ENCODE measurements around the gene SNX32. TPM values are rescaled to one million over a fixed set of nuclear protein-coding genes. Genes with fewer than 3 reads are reported as not detected.

SNX32 gene
- total RNA-seq, 1 experiment from 2014 or later, result not detected

DNA sequence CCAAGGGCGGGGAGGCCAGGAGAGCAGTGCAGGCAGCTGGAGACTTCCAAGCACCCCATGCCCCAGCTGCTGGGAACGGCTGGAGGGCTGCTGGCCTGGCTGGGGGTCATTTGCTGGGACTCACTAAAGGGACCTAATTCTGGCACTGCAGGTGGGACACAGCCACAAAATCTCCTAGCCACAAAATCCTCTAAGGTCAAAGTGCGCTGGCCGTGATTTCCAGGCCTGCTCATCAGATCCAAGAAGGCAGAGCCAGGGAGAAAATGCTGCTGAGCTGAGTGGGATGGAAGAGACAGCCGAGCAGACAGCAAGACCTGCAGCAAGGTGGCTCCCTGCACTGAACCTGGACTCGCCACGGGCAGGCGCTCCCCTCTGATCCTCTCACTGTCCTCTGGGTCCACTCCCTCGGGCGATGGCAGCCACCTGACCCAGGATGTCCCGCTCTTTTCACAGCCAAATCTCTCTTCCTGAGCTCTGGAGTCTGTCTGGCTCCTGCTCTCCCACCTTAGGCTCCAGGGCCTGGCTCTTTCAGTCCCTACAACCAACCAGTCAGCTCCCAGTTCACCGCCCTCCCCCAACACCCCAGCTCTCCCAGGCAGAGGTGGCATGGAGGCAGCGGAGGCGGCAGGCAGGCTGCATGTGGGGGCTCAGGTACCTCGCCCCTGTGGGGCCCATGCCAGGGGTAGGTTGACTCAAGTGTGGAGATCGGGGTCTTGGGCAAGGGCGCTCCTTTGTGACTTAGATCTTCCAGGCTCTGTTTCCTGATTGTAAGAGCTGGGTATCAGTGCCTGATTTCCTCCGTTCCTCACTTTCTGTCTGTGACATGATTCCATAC lies 32.4 kb upstream of the SNX32 start:
- Histone ChIP-seq H3K9ac (ENCODE audit: low read length) (no peak overlapping the region), H3K27ac (ENCODE audit: low read depth, low read length) (no peak overlapping the region), H3K79me2 (ENCODE audit: insufficient read depth, low read length) (no peaks in the 10 kb centered on the region), H3K9me2 (ENCODE audit: insufficient read depth) (no peaks in the 10 kb centered on the region), H3K27me3 (ENCODE audit: insufficient read depth, low read length) (no peaks in the 10 kb centered on the region), H3K4me1 (ENCODE audit: control insufficient read depth in 1 of 2, insufficient read depth in 2 of 2, low read length in 2 of 2) (peaks cover 0 to 3% of the 10 kb centered on the region in 2 experiments; a peak in 1 of 4 replicates), H3K4me2 (ENCODE audit: low read length) (no peak overlapping the region), H2AFZ (ENCODE audit: low read depth, low read length, poor library complexity, severe bottlenecking) (no peak overlapping the region), H3K9me3 (ENCODE audit: control insufficient read depth in 1 of 2, insufficient read depth in 1 of 2, low read depth in 1 of 2, low read length in 2 of 2) (no peaks in the 10 kb centered on the region), H3K4me3 (replicated peaks in 1 of 2; ENCODE audit: low read depth in 1 of 2, low read length in 2 of 2) (no peak overlapping the region), H3K36me3 (ENCODE audit: control insufficient read depth in 1 of 2, insufficient read depth in 2 of 2, low read length in 2 of 2) (peaks cover 0 to under 1% of the 10 kb centered on the region in 2 experiments; a peak in 1 of 4 replicates), H4K20me1 (ENCODE audit: insufficient read depth) (no peaks in the 10 kb centered on the region)
- no TSS peak for BruUV-seq (replicated peaks)
- DNase-seq (ENCODE audit: low read depth, low spot score), result no peak
- CTCF ChIA-PET, result interaction anchor here (1.3 to 2.2 kb wide), 2 partner anchors 11 to 21 kb away, joined by 5 read pairs; no protein-coding TSS in a partner anchor
- RAD21 ChIA-PET (ENCODE audit: low non-redundant PET in 1 of 2, low total read pairs in 2 of 2, uncharacterized antibody in 2 of 2, unreplicated experiment in 2 of 2), result no interaction called here
- no peak for TF ChIP-seq ZNF274 (IDR thresholded peaks at IDR 0.05; ENCODE audit: low read depth, low read length)
- TF ChIP-seq ELF1 (IDR thresholded peaks at IDR 0.05; ENCODE audit: borderline replicate concordance, low read depth), result no peak
- no peak for TF ChIP-seq SRF (IDR thresholded peaks at IDR 0.05; ENCODE audit: low read depth)
- TF ChIP-seq CTCF (IDR thresholded peaks at IDR 0.05 in 2 of 3, conservative IDR thresholded peaks at IDR 0.05 in 1 of 3; ENCODE audit: borderline replicate concordance in 1 of 3, insufficient read depth in 1 of 3, low read depth in 2 of 3, low read length in 2 of 3), result no peak
- no peak for TF ChIP-seq EZH2 (IDR thresholded peaks at IDR 0.05)
- no peak for TF ChIP-seq CBX3 (IDR thresholded peaks at IDR 0.05; ENCODE audit: low read depth)
- no peak for TF ChIP-seq POLR2AphosphoS5 (IDR thresholded peaks at IDR 0.05; ENCODE audit: low read depth, low read length)
- no peak for TF ChIP-seq CEBPB (IDR thresholded peaks at IDR 0.05; ENCODE audit: low read depth)
- no peak for TF ChIP-seq ZFX (IDR thresholded peaks at IDR 0.05)
- TF ChIP-seq RAD21 (IDR thresholded peaks at IDR 0.05; ENCODE audit: low read depth), result no peak
- no peak for TF ChIP-seq EZH2phosphoT487 (IDR thresholded peaks at IDR 0.05; ENCODE audit: borderline replicate concordance)
- TF ChIP-seq YY1 (IDR thresholded peaks at IDR 0.05; ENCODE audit: extremely low read depth, insufficient replicate concordance, low read depth, low read length), result no peak
- no peak for TF ChIP-seq SP1 (IDR thresholded peaks at IDR 0.05; ENCODE audit: low read depth)
- no peak for TF ChIP-seq ZBTB33 (IDR thresholded peaks at IDR 0.05; ENCODE audit: extremely low read depth, insufficient replicate concordance, low read length)
- no peak for TF ChIP-seq FOSL1 (IDR thresholded peaks at IDR 0.05; ENCODE audit: low read depth)
- TF ChIP-seq TCF7L2 (IDR thresholded peaks at IDR 0.05; ENCODE audit: borderline replicate concordance, extremely low read depth, insufficient read depth, insufficient read length), result no peak
- TF ChIP-seq, protein P1, sequence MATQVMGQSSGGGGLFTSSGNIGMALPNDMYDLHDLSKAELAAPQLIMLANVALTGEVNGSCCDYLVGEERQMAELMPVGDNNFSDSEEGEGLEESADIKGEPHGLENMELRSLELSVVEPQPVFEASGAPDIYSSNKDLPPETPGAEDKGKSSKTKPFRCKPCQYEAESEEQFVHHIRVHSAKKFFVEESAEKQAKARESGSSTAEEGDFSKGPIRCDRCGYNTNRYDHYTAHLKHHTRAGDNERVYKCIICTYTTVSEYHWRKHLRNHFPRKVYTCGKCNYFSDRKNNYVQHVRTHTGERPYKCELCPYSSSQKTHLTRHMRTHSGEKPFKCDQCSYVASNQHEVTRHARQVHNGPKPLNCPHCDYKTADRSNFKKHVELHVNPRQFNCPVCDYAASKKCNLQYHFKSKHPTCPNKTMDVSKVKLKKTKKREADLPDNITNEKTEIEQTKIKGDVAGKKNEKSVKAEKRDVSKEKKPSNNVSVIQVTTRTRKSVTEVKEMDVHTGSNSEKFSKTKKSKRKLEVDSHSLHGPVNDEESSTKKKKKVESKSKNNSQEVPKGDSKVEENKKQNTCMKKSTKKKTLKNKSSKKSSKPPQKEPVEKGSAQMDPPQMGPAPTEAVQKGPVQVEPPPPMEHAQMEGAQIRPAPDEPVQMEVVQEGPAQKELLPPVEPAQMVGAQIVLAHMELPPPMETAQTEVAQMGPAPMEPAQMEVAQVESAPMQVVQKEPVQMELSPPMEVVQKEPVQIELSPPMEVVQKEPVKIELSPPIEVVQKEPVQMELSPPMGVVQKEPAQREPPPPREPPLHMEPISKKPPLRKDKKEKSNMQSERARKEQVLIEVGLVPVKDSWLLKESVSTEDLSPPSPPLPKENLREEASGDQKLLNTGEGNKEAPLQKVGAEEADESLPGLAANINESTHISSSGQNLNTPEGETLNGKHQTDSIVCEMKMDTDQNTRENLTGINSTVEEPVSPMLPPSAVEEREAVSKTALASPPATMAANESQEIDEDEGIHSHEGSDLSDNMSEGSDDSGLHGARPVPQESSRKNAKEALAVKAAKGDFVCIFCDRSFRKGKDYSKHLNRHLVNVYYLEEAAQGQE (IDR thresholded peaks at IDR 0.05; ENCODE audit: low read depth), result no peak
- TF ChIP-seq MAX (IDR thresholded peaks at IDR 0.05), result no peak
- POLR2A ChIA-PET, result interaction anchor here (1.3 kb wide), 1 partner anchor 9 kb away, joined by 6 read pairs; no protein-coding TSS in a partner anchor
- intact Hi-C loops (cut with micrococcal nuclease), result no loop called here
- ATAC-seq, result no peak

All from HCT116 (cell line).